ENCODE results near the gene LITAFD.
"Not testable (repeated sequence)": the region's sequence is repeated elsewhere in the genome, so short reads cannot be mapped to it uniquely, and the experiment has no call there.

The LITAFD gene

DNA sequence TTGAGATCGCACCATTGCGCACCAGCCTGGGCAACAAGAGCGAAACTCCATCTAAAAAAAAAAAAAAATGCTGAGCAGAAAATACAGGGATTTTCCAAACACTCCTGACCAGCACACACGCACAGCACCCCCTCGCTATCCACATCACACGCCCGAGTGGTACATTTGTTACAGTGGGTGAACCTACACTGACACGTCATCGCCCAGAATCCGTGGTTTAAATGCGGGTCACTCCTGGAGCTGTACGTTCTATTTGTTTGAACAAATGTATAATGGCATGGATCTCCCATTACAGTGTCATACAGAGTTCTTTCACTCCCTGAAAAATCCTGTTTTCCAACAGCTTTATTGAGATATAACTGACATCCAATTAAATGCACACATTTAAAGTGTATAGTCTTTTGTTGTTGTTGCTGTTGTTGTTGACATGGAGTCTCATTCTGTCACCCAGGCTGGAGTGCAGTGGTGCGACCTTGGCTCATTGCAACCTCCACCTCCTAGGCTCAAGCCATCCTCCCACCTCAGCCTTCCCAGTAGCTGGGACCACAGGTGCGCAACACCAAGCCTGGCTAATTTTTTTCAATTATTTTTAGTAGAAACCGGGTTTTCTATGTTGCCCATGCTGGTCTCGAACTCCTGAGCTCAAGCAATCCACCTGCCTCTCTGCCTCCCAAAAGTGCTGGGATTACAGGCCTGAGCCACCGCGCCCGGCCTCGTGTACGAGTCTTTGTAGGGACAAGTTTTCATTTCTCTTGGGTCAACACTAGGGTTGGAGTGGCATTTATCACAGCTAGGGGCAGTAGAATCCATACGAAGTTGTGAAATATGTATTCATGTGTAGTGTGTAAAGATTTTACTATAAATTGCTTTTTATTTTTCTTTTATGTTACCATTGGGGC, 8.9 kb upstream of the LITAFD start:
- no peak for DNase-seq (ENCODE audit: low read depth)

- not testable (repeated sequence) for DNase-seq (ENCODE audit: low read depth)
Measured at GRCh38 chr16:8873866-8874195, 8.3 kb upstream of the LITAFD start.

DNA sequence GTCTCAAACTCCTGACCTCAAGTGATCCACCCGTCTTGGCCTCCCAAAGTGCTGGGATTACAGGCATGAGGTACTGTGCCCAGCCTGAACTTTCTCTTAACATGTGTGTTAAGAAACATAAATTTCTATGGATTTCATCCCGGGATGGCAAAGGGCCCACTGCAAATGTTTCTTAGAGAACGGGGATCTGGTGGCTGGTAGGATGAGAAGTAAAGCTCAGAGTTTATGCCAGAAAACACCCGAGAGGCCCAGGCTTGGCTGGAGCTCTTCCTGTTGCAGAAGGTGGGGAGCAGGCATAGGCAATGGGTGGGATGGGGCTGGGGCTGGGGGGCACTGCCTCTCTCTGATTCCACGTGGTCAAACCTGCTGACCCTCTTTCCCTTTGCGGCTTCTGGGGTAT, 7.8 kb upstream of the LITAFD start:
- DNase-seq (ENCODE audit: low read depth): no peak

- not testable (repeated sequence) for DNase-seq (ENCODE audit: low read depth)
Measured at GRCh38 chr16:8875317-8875716, 6.8 kb upstream of the LITAFD start.

- DNase-seq (ENCODE audit: low read depth): no peak
Measured at GRCh38 chr16:8877894-8878522, 4.1 kb upstream of the LITAFD start.

DNA sequence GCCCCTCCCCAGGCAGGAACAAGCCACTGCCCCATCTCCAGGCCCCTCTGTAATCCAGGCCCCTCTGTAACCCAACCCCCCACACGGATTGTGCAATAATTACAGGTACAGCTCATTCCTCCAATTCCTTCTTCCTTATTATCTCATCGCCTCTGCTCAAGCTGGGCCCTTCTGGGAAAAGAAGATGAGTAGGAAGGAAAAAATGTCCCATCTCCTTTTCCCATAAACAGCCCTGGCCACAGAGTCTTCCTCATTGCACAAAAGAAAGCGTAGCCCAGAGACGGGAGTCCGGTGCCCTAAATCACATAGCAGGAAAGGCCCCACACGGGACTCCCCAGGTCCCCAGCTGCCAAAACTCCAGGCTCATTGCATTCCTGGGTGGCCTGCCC, 3.6 kb upstream of the LITAFD start:
- DNase-seq (ENCODE audit: low read depth): no peak

DNA sequence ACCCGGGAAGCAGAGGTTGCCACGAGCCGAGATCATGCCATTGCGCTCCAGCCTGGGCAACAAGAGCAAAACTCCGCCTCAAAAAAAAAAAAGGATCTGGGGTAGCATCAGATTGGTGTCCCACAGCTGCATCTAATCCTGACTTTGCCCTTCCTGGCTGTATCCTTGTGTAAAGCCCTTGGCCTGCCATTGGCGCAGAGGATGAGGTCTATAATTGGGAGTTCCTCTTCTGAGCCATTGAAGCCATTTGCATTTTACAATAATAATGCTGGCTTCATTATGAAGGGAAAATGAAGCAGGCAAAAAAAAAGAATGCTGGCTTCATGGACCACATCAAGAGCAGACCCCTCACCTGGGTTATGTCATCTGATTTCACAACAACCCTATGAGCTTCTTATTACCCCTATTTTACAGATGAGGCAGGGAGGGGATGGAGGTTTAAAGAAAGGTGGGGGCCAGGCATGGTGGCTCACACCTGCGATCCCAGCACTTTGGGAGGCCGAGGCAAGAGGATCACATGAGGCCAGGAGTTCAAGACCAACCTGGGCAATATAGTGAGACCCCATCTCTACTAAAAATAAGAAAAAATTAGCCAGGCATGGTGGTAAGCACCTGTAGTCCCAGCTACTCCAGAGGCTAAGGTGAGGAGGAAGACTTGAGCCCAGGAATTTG, 1.2 kb upstream of the LITAFD start:
- no peak for DNase-seq (ENCODE audit: low read depth)

- DNase-seq (ENCODE audit: low read depth): no peak
Measured at GRCh38 chr16:8882725-8883377, 700 bp downstream of the LITAFD start.

DNA sequence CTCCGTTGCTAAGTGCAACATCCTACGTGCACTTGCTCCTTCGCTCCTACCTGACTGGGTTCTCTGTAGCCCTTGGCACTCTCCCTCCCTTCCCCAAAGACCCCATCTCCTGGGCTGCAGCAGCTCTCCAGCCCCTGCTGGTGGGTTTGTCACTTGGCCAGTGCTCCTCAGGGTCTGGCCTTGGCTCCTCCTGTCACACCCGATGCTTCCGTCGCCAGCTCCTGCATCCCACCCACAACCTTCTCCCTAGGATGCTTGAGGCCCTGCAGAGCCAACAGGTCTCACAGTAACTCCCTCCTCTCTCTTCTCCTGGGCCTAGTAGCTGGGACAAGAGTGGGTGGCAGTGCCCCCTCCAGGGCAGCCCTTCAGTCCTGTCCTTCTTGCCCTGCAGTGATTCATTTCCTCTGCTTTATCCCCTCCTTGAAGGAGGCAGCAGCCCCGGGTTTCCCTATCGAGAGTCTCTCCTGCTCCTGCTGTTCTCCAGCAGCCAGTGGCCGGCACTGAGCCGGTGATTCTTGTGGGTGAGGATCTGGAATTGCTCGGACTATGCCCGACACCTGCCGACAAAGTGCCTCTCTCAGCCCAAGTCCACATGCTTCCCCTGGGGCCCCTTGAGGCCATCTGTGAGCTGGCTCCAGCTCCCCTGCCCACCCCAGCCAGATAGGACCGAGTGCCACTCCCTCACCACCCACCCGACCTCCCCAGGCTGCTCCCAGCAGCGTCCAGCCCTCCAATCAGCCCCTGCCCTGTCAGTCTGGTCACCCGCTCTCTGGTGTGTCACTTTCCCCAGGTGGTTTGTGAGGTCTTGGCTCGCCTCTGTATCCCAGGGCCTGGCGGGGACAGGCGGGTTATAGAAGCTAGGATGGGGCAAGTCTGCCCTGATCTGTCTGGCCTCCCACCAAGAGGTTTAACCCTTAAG, 3.8 kb downstream of the LITAFD start:
- DNase-seq (ENCODE audit: low read depth): no peak

DNA sequence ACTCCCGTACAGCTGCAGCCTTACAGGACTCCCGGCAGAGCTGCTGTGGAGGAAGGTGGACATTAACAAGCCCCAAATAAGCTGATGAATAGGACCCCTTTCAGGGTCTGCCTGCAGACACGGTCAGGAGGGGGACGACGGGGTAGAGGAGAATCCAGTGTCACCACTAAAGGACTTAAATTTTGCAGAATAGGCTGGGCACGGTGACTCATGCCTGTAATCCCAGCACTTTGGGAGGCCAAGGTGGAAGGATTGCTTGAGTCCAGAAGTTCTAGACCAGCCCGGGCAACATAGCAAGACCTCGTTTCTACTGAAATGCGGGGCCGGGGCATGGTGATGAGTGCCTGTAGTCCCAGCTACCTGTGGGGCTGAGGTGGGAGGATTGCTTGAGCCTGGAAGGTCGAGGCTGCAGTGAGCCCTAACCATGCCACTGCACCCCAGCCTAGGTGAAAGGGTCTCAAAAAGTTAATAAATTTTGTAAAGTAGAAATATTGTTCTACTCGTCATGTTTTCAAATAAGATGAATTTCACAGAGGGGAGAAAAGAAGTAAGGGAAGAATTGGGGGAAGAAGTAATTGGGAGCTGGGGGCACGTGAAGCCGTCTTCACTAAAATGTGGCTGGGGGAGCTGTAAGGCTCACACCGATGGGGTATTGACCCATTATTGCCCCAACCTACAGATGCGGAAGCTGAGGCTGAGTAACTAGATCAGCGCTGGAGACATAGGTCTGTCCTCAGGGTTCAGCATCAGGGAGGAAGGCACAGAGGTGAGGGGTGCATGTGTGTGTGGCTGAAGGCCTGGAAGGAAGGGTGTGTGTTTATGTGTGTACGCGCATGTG, 4.7 kb downstream of the LITAFD start:
- DNase-seq (ENCODE audit: low read depth): no peak

DNA sequence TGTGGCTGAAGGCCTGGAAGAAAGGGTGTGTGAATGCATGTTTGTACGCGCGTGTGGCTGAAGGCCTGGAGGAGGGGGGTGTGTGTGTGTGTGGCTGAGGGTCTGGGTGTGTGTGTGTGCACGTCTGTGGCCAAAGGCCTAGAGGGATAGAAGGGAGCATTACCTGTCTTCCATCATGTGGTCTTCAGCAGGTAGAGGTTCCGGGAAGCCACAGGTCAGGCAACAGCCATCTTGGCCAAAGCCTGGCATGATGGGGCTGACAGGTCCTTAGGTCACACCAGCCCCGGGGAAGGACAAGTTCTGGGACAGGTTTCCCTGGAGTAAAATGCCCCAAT, 5.2 kb downstream of the LITAFD start:
- DNase-seq (ENCODE audit: low read depth): no peak

DNA sequence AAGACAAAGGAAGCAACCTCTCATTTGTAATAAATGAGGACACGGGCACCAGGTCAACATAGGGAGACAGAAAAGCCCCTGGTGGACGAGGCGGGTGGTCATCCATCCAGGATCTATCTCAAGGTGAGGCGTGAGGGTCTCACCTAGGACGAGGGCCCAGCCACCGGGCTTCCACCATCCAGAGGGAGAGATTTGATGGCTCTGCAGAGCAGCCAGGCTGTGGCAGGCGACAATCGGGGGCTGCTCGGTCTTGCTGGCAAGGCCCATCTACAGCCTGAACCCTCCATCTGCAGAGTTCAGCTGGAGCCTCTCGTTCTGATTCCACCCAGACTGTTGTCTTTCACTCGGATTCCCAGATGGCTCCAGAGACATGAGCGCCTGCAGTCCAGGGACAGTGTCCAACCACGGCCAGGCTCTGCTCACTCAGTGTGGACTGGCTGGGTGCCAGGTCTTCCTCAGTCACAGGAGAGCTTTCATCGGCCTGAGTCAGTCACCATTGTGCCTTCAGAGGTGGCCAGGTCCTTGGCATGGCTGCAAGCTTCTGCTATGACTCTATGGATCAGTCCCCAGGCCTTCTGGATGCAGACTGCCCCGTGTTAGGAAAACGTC, 5.9 kb downstream of the LITAFD start:
- no peak for DNase-seq (ENCODE audit: low read depth)

DNA sequence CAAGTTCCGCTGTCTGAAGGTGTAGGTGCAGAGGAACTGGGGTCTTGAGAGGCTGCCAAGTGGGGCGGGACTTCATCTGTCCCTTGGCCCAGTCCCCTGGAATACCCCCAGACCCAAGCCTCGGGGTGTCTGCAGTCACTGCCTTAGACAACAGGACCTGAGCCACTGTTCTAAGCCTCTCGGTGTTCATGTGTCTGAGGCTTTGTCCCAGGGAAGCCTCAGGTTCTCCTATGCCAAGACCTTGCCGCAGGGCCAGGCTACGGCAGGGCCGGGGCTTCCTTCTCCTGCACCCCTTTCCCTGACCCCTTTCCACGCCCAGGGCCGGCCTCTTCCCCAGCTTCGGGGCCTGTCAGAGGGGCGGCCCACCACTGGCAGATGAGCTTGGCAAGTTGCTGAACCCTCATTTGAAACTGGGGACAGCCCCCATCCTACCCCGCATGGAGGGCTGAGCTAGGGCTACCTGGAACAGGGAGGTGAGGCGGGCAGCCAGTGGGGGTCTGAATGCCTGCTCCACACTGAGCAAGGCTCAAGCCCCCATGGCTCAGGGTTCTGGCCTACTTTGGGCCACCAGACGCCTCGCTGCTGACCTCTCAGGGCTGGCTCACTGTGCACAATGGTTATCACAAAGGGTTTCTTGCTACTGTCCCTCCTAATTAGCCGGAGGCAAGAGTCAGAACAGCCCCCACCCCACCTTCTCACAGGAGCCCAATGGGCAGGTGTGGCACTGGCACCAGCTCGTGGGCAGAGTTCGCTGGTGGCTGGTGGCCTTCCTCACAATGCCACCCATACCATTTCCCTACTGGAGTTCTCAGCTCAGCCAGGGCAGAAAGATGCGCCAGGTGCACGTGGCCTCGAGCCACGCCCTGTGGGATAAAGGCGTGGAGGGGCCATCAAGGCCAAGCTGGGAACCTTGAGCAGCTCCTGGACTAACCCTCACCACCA, 7.1 kb downstream of the LITAFD start:
- no peak for DNase-seq (ENCODE audit: low read depth)

- no peak for DNase-seq (ENCODE audit: low read depth)
Measured at GRCh38 chr16:8889893-8890548, 7.9 kb downstream of the LITAFD start.

DNA sequence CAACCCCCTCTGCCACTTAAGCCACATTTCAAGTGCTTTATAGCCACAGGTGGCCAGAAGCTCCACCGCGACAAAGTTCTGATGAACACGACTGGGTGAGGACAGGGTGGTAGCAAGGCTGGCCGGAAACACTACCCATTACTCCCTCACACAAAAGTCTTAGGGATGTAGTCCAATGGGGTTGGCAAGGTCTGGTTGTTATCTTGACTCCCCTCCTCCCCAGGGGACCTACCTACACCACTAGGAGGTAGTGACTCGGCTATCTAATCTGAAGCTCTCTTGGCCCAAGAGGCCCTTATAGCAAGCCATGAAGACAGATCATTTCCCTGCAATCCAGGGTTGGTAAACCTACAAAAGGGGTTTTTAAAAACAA, 8.4 kb downstream of the LITAFD start:
- DNase-seq (ENCODE audit: low read depth): no peak

DNA sequence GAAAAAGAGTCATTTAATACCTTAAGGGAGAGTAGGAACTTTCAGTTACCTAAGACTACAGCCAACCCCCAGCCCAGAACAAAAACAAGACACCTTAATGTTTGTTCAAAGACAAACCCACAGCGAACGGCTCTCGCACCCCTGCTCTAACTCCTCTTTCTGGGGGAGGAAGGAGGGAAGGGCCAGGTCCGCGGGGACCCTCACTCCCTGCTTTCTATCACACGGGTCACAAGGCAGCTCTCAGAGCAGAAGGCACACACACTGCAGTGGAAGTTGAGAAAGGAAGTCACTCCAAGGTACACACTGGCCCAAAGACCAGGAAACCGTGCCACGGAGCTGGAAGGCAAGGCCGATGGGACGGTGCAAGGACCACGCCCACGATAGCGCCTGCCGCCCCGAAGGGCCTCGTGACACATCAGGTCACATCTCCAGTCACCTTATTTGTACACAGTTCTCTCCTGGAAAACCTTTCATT, 10.0 kb downstream of the LITAFD start:
- no peak for DNase-seq (ENCODE audit: low read depth)

DNA sequence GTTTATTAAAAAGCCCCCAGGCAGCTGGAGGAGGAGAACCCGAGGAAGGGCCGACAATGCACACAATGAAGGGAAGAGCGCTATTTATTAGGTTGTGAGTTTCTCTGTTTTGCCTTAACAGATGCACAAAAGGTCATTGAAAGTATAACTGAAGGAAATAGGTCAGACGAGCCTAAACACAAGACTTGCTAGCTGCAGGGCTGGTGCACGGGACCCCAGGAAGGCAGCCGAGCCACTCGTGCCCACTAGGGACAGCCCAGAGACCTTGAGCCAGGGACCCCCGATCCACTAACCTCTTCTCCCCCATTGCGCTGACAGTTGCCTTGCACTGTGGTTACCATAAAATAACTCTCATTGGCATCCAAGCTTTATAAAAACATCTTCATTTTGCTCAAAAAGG, 11.3 kb downstream of the LITAFD start:
- DNase-seq (ENCODE audit: low read depth): no peak

- no peak for DNase-seq (ENCODE audit: low read depth)
Measured at GRCh38 chr16:8893976-8894690, 12.0 kb downstream of the LITAFD start.
